ENCODE measurements around the gene NTF4. TPM values are rescaled to one million over a fixed set of nuclear protein-coding genes. Genes with fewer than 3 reads are reported as not detected.

The NTF4 gene
- polyA plus RNA-seq, 2 of the 4 experiments (the other 2 are of a cell fraction), result 0.37 to 1.0 TPM

DNA sequence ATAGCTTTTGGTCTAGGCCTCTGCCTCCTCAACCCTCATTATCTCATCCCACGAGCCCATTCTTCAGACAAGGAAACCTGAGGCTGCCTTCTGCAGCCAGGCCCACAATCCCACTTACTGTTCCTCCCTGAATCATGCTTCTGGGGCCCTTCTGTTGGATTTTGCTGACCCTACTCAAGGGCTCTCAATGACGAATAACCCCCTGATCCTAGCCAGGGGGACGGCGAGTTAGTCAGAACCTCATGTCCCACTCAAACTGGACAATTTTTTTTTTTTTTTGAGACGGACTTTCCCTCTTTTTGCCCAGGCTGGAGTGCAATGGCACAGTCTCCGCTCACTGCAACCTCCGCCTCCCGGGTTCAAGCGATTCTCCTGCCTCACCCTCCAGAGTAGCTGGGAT is 42.5 kb downstream of the NTF4 start:
- CTCF ChIA-PET, result interaction anchor here (0.5 to 4.8 kb wide), 11 partner anchors 10 to 204 kb away, joined by 3 to 29 read pairs (median 4); partner anchors contain the start of genes KCNA7 and RUVBL2
- 86% methylated on average over 9 of the region's 9 CpGs for WGBS (ENCODE audit: missing lambda C conversion rate)
- ATAC-seq, result no peak
- Histone ChIP-seq H3K9me3 (no peaks in the 10 kb centered on the region), H3K4me3 (no peak overlapping the region), H3K27ac (no peak overlapping the region), H3K4me1 (peaks cover 14% of the 10 kb centered on the region; the same call in 2 of the 3 replicates), H3K4me2 (no peak overlapping the region)
- no peak for FAIRE-seq
- DNase-seq (ENCODE audit: low read depth in 1 of 2, low spot score in 1 of 2), result no peak
- TF ChIP-seq POLR2A (IDR thresholded peaks at IDR 0.05; ENCODE audit: low read length), result no peak
- POLR2A ChIA-PET, result interaction anchor here (1.0 kb wide), 1 partner anchor 13 kb away, joined by 3 read pairs; no protein-coding TSS in a partner anchor

DNA sequence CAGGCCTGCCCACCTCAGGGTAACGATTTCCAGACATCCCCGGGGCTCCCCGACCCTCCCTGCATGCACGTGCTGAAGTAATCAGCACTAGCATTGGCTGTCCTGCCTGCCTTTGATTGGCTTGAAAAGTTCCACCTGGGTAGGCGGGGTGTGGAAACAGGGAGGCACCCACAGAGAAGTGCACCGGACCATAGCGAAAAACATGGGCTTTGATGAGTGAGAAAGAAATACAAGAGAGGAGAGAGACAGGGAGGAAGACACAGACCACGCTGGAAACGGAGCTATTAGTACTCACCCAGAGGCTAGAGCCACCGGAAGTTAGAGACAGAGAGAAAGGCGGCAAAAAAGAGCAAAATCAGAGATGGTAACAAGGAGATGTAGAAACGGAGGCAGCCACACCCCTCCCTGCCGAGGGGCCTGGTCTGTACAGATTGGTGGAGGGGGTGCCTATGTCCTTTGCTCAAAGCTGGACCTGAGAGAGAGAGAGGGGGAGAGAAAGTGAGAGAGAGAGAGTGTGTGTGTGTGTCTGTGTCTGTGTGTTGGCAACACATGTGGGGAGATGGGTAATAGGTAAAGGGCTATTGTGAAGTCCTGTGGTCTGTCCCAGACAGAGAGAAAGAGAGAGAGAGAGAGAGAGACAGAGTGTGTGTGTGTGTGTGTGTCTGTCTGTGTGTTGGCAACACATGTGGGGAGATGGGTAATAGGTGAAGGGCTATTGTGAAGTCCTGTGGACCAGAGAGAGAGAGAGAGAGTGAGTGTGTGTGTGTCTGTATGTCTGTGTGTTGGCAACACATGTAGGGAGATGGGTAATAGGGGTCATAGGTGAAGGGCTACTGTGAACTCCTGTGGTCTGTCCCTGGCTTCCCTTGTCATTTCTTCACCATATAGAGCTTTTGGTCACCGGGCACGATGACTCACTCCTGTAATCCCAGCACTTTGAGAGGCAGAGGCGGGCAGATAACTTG is 43.4 kb downstream of the NTF4 start:
- WGBS (ENCODE audit: missing lambda C conversion rate), result 67% methylated on average over 16 of the region's 16 CpGs
- ChIA-PET CTCF (interaction anchor here (0.5 to 21.8 kb wide), 17 partner anchors 9 to 205 kb away, joined by 3 to 408 read pairs (median 4); partner anchors contain the start of genes GYS1, KCNA7 and RUVBL2), POLR2A (interaction anchor here (1.0 to 1.3 kb wide), 2 partner anchors 13 to 149 kb away, joined by 3 read pairs; partner anchors contain the start of gene PPP1R15A)
- ATAC-seq, result peak; percentile 5 to 10; a peak in 5 of 6 replicates
- no peak overlapping the region for H3K27ac ChIP-seq
- peaks cover 14% of the 10 kb centered on the region; the same call in 2 of the 3 replicates for H3K4me1 ChIP-seq
- H3K9me3 ChIP-seq, result no peaks in the 10 kb centered on the region
- no peak overlapping the region for H3K4me2 ChIP-seq
- TF ChIP-seq HDAC2 (IDR thresholded peaks at IDR 0.05) (no peak), JUN (IDR thresholded peaks at IDR 0.05) (peak in 1 of 2 experiments; percentile 14; a peak in 1 of 5 replicates), FOSL2 (IDR thresholded peaks at IDR 0.05) (no peak), FOSL2 (CRISPR knock-in tag; IDR thresholded peaks at IDR 0.05) (peak; percentile 67)
- TF ChIP-seq, protein P1, sequence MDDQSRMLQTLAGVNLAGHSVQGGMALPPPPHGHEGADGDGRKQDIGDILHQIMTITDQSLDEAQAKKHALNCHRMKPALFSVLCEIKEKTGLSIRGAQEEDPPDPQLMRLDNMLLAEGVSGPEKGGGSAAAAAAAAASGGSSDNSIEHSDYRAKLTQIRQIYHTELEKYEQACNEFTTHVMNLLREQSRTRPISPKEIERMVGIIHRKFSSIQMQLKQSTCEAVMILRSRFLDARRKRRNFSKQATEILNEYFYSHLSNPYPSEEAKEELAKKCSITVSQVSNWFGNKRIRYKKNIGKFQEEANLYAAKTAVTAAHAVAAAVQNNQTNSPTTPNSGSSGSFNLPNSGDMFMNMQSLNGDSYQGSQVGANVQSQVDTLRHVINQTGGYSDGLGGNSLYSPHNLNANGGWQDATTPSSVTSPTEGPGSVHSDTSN (IDR thresholded peaks at IDR 0.05), result 0 out of 2 replicates have a peak, but pooled peaks have one; percentile 32
- peak in 1 of 2 experiments; percentile 55 for DNase-seq (ENCODE audit: low read depth in 1 of 2, low spot score in 1 of 2)
- H3K4me3 ChIP-seq, result no peak overlapping the region
- FAIRE-seq, result no peak

DNA sequence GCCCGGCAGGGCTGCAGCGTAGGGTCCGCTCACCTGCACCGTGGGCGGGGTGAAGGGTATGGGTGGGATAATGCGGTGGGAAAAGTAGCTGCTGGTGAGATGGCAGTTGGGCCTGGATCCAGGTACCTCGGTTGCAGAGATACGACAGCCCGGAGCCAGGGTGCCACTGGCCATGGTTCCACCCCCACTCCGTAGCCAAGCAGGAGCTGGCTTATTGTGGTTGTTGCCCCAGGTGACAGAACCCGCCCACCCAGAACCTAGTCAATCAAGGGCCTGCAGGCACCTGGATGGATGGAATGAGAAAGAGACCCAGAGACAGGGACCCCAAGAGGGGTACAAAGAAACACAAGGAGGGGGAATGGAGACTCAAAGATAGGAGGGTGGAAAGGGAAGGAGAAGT is 44.3 kb downstream of the NTF4 start:
- Histone ChIP-seq H3K4me2 (no peak overlapping the region), H3K4me3 (no peak overlapping the region), H3K9me3 (no peaks in the 10 kb centered on the region), H3K27ac (no peak overlapping the region), H3K4me1 (peaks cover 14% of the 10 kb centered on the region; the same call in 2 of the 3 replicates)
- DNase-seq (ENCODE audit: low read depth in 1 of 2, low spot score in 1 of 2) (no peak), FAIRE-seq (no peak), ATAC-seq (peak in 1 of 2 experiments; percentile 1; a peak in 2 of 6 replicates)
- POLR2A ChIA-PET, result interaction anchor here (1.3 kb wide), 1 partner anchor 148 kb away, joined by 3 read pairs; the partner anchor contains the start of gene PPP1R15A
- no peak for TF ChIP-seq HEYL (CRISPR knock-in tag; IDR thresholded peaks at IDR 0.05)
- TF ChIP-seq ESRRA (IDR thresholded peaks at IDR 0.05; ENCODE audit: borderline replicate concordance, low read length), result no peak
- TF ChIP-seq SMC3 (IDR thresholded peaks at IDR 0.05), result no peak
- no peak for TF ChIP-seq HOXB13 (CRISPR knock-in tag; IDR thresholded peaks at IDR 0.05; ENCODE audit: low read depth)
- TF ChIP-seq, protein P2, sequence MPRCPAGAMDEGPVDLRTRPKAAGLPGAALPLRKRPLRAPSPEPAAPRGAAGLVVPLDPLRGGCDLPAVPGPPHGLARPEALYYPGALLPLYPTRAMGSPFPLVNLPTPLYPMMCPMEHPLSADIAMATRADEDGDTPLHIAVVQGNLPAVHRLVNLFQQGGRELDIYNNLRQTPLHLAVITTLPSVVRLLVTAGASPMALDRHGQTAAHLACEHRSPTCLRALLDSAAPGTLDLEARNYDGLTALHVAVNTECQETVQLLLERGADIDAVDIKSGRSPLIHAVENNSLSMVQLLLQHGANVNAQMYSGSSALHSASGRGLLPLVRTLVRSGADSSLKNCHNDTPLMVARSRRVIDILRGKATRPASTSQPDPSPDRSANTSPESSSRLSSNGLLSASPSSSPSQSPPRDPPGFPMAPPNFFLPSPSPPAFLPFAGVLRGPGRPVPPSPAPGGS (IDR thresholded peaks at IDR 0.05), result no peak
- TF ChIP-seq TFCP2L1 (CRISPR knock-in tag; IDR thresholded peaks at IDR 0.05), result no peak
- TF ChIP-seq SREBF2 (IDR thresholded peaks at IDR 0.05), result no peak
- no peak for TF ChIP-seq RARB (CRISPR knock-in tag; IDR thresholded peaks at IDR 0.05)
- no peak for TF ChIP-seq JUN (IDR thresholded peaks at IDR 0.05)
- no peak for TF ChIP-seq NR3C1 (IDR thresholded peaks at IDR 0.05)
- no peak for TF ChIP-seq HDAC2 (IDR thresholded peaks at IDR 0.05)
- no peak for TF ChIP-seq KDM5A (IDR thresholded peaks at IDR 0.05)
- no peak for TF ChIP-seq CBX2 (IDR thresholded peaks at IDR 0.05; ENCODE audit: borderline replicate concordance, low read depth)
- TF ChIP-seq FOSL2 (IDR thresholded peaks at IDR 0.05), result no peak
- TF ChIP-seq FOSL2 (CRISPR knock-in tag; IDR thresholded peaks at IDR 0.05), result no peak
- TF ChIP-seq ZNF302 (CRISPR knock-in tag; IDR thresholded peaks at IDR 0.05), result no peak
- TF ChIP-seq MAZ (IDR thresholded peaks at IDR 0.05; ENCODE audit: borderline replicate concordance, low read depth, low read length), result no peak
- no peak for TF ChIP-seq RAD21 (conservative IDR thresholded peaks at IDR 0.05 in 1 of 2, IDR thresholded peaks at IDR 0.05 in 1 of 2)
- TF ChIP-seq KDM1A (IDR thresholded peaks at IDR 0.05; ENCODE audit: low read depth), result no peak
- no peak for TF ChIP-seq MYC (IDR thresholded peaks at IDR 0.05; ENCODE audit: borderline replicate concordance, low read length)
- WGBS (ENCODE audit: missing lambda C conversion rate), result 95% methylated on average over 11 of the region's 11 CpGs
- CTCF ChIA-PET, result interaction anchor here (0.5 to 21.8 kb wide), 11 partner anchors 14 to 187 kb away, joined by 3 to 408 read pairs (median 6); partner anchors contain the start of genes GYS1, KCNA7, NTF4 and RUVBL2
